SU-DHL-6 (cell line): ENCODE data around the gene MARVELD2.
"Not testable (repeated sequence)": the region's sequence is repeated elsewhere in the genome, so short reads cannot be mapped to it uniquely, and the experiment has no call there.

Experiments used
- H2AFZ ChIP-seq: fragments of 200-600 bp; sonication (generic); 2 replicates; pipeline ENCODE4 v1.6.1; 2014; ENCODE audit warnings: low read depth, mild to moderate bottlenecking, moderate library complexity, mixed read lengths, antibody characterized with exemption, low read length; ENCODE audit not compliant: severe bottlenecking
- H3F3A ChIP-seq: fragments of 200-600 bp; shearing (Covaris generic); 2 replicates; pipeline ENCODE4 v1.6.0; 2016; ENCODE audit warnings: antibody characterized with exemption, mild to moderate bottlenecking; ENCODE audit not compliant: insufficient read depth
- H3K27ac ChIP-seq: fragments of 200-600 bp; sonication (generic); 2 replicates; pipeline ENCODE4 v1.5.1; 2016; ENCODE audit warnings: low read depth, mild to moderate bottlenecking, low read length, moderate library complexity, mixed read lengths
- H3K27me3 ChIP-seq: fragments of 200-600 bp; sonication (generic), shearing (Covaris generic); 2 replicates; pipeline ENCODE4 v1.6.0; 2014; ENCODE audit warnings: mild to moderate bottlenecking, low read length
- H3K36me3 ChIP-seq: fragments of 200-600 bp; sonication (generic); 2 replicates; pipeline ENCODE4 v1.6.1; 2014; ENCODE audit warnings: mild to moderate bottlenecking, low read length, mixed read lengths
- H3K4me2 ChIP-seq: fragments of 300-600, 200-600 bp; shearing (Covaris generic), sonication (generic); 2 replicates; pipeline ENCODE4 v1.6.0; 2014; ENCODE audit warnings: low read length, low read depth, mild to moderate bottlenecking; ENCODE audit not compliant: poor library complexity, severe bottlenecking
- H3K4me3 ChIP-seq: fragments of 200-600 bp; sonication (generic); 2 replicates; pipeline ENCODE4 v1.5.1; 2014; ENCODE audit warnings: antibody characterized with exemption, low read length, mild to moderate bottlenecking, mixed read lengths; ENCODE audit not compliant: insufficient read depth, poor library complexity, severe bottlenecking
- H3K79me2 ChIP-seq: fragments of 200-600 bp; sonication (generic); 2 replicates; pipeline ENCODE4 v1.6.1; 2014; ENCODE audit warnings: mild to moderate bottlenecking, low read length, moderate library complexity; ENCODE audit not compliant: insufficient read depth
- H3K9ac ChIP-seq: fragments of 200-600 bp; sonication (generic); 2 replicates; pipeline ENCODE4 v1.7.0; 2014; ENCODE audit warnings: mild to moderate bottlenecking, low read length
- H3K9me2 ChIP-seq: fragments of 200-600 bp; sonication (generic); replicated peaks from 2 replicates; pipeline ENCODE4 v1.6.1; 2014; ENCODE audit warnings: low read length; ENCODE audit not compliant: insufficient read depth
- H3K9me3 ChIP-seq: fragments of 200-600 bp; sonication (generic); 2 replicates; pipeline ENCODE4 v1.6.1; 2014; ENCODE audit warnings: low read length, mixed read lengths; ENCODE audit not compliant: insufficient read depth
- H4K20me1 ChIP-seq: fragments of 200-600 bp; sonication (generic); 2 replicates; pipeline ENCODE4 v1.6.1; 2014; ENCODE audit warnings: low read depth, mild to moderate bottlenecking, antibody characterized with exemption, low read length, moderate library complexity, mixed read lengths
- CTCF ChIP-seq: fragments of 200-600 bp; sonication (generic); IDR thresholded peaks from one replicate; pipeline ENCODE4 v1.5.1; 2017; ENCODE audit warnings: antibody characterized with exemption, mild to moderate bottlenecking, low read length, moderate library complexity; ENCODE audit not compliant: insufficient read depth, poor library complexity, severe bottlenecking
- EZH2phosphoT487 ChIP-seq: fragments of 200-600 bp; sonication (generic), shearing (Covaris generic); conservative IDR thresholded peaks from 2 replicates; pipeline ENCODE4 v1.6.1; 2018; ENCODE audit warnings: mild to moderate bottlenecking, antibody characterized with exemption, low read length, moderate library complexity, mixed read lengths

The MARVELD2 gene

GRCh38 chr5:69462170-69462569, 47.3 kb downstream of the MARVELD2 start:
- H4K20me1 ChIP-seq, result no peaks in the 10 kb centered on the region
- no peak overlapping the region for H3K4me3 ChIP-seq
- H3K27me3 ChIP-seq, result no peaks in the 10 kb centered on the region
- H3F3A ChIP-seq, result no peaks in the 10 kb centered on the region
- H3K9ac ChIP-seq, result no peak overlapping the region
- H3K4me2 ChIP-seq, result no peak overlapping the region
- no peaks in the 10 kb centered on the region for H3K9me2 ChIP-seq
- no peak overlapping the region for H3K27ac ChIP-seq
- TF ChIP-seq CTCF (no peak), EZH2phosphoT487 (no peak)
- H2AFZ ChIP-seq, result no peak overlapping the region
- H3K9me3 ChIP-seq, result no peaks in the 10 kb centered on the region
- H3K36me3 ChIP-seq, result no peaks in the 10 kb centered on the region
- no peaks in the 10 kb centered on the region for H3K79me2 ChIP-seq

GRCh38 chr5:69466375-69466774, 51.5 kb downstream of the MARVELD2 start:
- H3K27me3 ChIP-seq, H4K20me1 ChIP-seq, H3K9me3 ChIP-seq, H3K36me3 ChIP-seq, H3K9ac ChIP-seq, H2AFZ ChIP-seq, H3K79me2 ChIP-seq, H3K9me2 ChIP-seq, H3K4me2 ChIP-seq, H3F3A ChIP-seq, H3K4me3 ChIP-seq, H3K27ac ChIP-seq: not testable (repeated sequence)

- H4K20me1 ChIP-seq, result no peaks in the 10 kb centered on the region
- no peaks in the 10 kb centered on the region for H3K36me3 ChIP-seq
- H3K79me2 ChIP-seq, result no peaks in the 10 kb centered on the region
- H3F3A ChIP-seq, result no peaks in the 10 kb centered on the region
- H3K9me2 ChIP-seq, result no peaks in the 10 kb centered on the region
- no peak overlapping the region for H3K4me2 ChIP-seq
- no peaks in the 10 kb centered on the region for H3K9me3 ChIP-seq
- no peaks in the 10 kb centered on the region for H3K27me3 ChIP-seq
- no peak for TF ChIP-seq EZH2phosphoT487
- TF ChIP-seq CTCF, result no peak
- H2AFZ ChIP-seq, result no peak overlapping the region
- H3K27ac ChIP-seq, result no peak overlapping the region
- H3K4me3 ChIP-seq, result no peak overlapping the region
- no peak overlapping the region for H3K9ac ChIP-seq
Observed at GRCh38 chr5:69467442-69468225, 52.7 kb downstream of the MARVELD2 start.

GRCh38 chr5:69468631-69469030, 53.7 kb downstream of the MARVELD2 start:
- Histone ChIP-seq H3K27ac (no peak overlapping the region), H3K4me2 (no peak overlapping the region), H3K79me2 (no peaks in the 10 kb centered on the region), H2AFZ (no peak overlapping the region), H4K20me1 (no peaks in the 10 kb centered on the region), H3K27me3 (no peaks in the 10 kb centered on the region), H3K9ac (no peak overlapping the region), H3K36me3 (no peaks in the 10 kb centered on the region), H3K9me2 (no peaks in the 10 kb centered on the region), H3K4me3 (no peak overlapping the region), H3F3A (no peaks in the 10 kb centered on the region), H3K9me3 (no peaks in the 10 kb centered on the region)
- TF ChIP-seq CTCF, result no peak
- no peak for TF ChIP-seq EZH2phosphoT487

- H3K4me2 ChIP-seq, H3K79me2 ChIP-seq, H4K20me1 ChIP-seq, H3K9me3 ChIP-seq, H3K4me3 ChIP-seq, H3F3A ChIP-seq, H3K27me3 ChIP-seq, H3K9me2 ChIP-seq, H3K27ac ChIP-seq, H3K36me3 ChIP-seq, H2AFZ ChIP-seq, H3K9ac ChIP-seq: not testable (repeated sequence)
Observed at GRCh38 chr5:69471516-69471915, 56.6 kb downstream of the MARVELD2 start.
